C4-2B (cell line): Measurements from ENCODE around the gene CLDND1.

Experiments
- H3K27ac ChIP-seq: fragments of 450-650 bp; 2 replicates; pipeline ENCODE4 v1.5.1; 2017
- ZFX ChIP-seq: fragments of 450-650 bp; IDR thresholded peaks from 2 replicates; pipeline ENCODE4 v1.6.1; 2017
- TF ChIP-seq, protein P1 (sequence below): fragments of 450-650 bp; conservative IDR thresholded peaks from 2 replicates; pipeline ENCODE4 v1.5.1; 2017; ENCODE audit warnings: mild to moderate bottlenecking

CLDND1 gene

DNA sequence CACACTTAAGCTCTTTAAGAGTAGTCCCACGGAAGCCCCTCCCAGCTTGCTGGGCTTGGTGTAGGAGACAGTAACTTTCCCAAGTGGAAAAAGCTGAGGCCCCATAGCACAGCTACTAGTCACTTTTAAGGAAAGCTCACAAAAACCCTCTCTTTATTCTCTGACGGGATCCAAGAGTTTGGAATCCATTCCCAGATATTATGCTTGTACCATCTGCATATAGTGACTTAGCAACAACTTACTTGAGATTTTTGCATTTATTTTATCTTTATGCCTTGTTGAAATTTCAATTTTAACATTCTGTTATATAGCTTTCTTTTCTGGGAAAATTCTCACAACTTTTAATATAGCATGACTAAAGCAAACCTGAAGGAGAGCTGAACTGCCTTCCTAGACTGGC is 28.5 kb upstream of the CLDND1 start:
- no peak for TF ChIP-seq ZFX
- TF ChIP-seq, protein P1, sequence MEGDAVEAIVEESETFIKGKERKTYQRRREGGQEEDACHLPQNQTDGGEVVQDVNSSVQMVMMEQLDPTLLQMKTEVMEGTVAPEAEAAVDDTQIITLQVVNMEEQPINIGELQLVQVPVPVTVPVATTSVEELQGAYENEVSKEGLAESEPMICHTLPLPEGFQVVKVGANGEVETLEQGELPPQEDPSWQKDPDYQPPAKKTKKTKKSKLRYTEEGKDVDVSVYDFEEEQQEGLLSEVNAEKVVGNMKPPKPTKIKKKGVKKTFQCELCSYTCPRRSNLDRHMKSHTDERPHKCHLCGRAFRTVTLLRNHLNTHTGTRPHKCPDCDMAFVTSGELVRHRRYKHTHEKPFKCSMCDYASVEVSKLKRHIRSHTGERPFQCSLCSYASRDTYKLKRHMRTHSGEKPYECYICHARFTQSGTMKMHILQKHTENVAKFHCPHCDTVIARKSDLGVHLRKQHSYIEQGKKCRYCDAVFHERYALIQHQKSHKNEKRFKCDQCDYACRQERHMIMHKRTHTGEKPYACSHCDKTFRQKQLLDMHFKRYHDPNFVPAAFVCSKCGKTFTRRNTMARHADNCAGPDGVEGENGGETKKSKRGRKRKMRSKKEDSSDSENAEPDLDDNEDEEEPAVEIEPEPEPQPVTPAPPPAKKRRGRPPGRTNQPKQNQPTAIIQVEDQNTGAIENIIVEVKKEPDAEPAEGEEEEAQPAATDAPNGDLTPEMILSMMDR: no peak
- H3K27ac ChIP-seq: no peak overlapping the region

DNA sequence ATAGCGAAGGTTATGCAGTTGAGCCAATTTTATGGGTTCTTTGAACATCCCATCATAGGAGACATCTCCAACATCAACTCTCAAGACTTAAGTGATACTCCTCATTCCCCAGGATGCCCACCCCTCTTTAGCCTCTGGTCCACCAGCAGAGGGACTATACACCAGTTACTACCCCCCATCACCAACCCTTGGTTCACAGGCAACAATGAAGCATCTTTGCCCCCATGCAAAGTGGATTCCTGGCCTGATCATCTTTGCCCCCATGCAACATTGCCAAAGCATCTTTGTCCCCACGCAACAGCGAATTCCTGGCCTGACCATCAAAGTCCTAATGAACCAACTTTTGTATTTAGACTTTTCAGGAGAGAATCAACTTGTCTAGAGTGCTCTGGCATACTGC is 28.1 kb upstream of the CLDND1 start:
- TF ChIP-seq ZFX: no peak
- TF ChIP-seq, protein P1: no peak
- H3K27ac ChIP-seq: no peak overlapping the region

DNA sequence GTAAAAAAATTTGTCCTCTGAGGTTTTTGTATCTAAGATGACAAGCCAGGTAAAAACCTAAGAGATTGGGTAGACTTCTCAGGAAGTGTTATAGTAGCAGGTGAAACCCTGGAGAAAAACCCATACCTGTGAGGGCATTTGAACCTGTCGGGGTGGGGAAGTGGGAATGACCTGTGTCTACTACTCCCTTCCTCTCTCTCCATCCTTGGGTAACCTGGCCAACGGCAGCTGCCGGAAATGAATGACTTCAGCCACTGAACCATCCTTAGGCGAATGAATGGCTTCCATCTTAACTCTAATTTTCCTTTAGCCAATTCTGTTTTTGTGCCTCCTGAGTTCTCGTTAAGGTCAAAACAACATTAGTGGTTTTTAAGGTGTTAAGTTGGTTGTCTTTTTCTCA is 25.8 kb upstream of the CLDND1 start:
- no peak overlapping the region for H3K27ac ChIP-seq
- TF ChIP-seq ZFX: no peak

DNA sequence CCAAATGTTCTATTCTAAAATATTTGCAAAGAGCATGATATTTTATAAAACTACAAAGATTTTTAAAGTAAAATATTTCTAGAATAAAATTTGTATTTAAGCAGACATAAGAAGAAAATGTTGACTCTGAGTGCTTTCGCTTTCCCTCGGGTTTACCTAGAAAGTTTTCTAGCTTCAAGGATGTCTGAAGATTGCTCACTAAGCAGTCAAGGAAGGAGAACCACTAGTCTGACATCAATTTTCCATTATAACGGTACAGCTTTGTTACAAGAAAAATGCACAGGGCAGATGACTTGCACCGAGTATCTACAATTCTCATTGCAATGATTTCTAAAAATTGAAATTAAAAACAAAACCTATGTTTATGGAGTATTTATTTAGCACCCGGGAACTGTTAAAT is 23.2 kb upstream of the CLDND1 start:
- no peak overlapping the region for H3K27ac ChIP-seq
- TF ChIP-seq, protein P1: no peak
- TF ChIP-seq ZFX: no peak

DNA sequence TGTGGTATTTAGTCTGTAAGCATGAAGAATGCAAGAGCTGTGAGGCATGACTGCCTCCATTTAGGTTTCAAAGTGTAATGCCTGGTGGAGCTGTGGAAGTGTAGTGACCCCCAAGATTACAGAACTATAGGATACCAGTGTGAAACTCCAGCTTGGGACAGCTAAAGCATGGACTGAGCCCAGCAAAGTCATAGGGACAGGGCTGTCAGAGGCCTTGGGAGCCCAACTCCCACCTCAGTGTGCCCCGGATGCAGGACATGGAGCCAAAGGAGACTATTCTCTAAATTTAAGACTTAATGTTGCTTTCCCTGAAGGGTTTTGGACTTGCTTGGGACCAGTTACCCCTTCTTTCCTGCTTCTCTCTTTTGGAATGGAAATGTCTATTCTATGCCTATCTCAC is 19.9 kb upstream of the CLDND1 start:
- H3K27ac ChIP-seq: no peak overlapping the region
- TF ChIP-seq, protein P1: no peak
- no peak for TF ChIP-seq ZFX

DNA sequence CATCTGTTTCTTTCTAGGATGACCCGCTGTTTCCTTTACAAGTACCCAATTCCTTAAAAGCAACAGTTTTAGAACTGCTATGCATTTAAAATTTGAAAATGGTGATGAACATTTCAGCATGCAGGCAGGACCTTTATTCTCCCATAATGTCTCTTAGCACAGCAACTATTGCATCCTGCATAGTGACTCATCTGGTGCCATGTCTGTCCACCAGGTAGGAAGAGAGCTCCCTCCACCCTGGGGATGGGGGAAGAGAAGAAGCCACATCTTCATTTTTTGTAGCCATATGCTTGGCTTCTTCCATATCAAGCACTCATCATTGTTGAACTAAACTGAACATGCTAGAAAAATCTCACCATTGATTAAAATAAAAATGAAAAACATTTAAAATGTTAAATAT is 19.0 kb upstream of the CLDND1 start:
- H3K27ac ChIP-seq: no peak overlapping the region
- TF ChIP-seq, protein P1: no peak
- no peak for TF ChIP-seq ZFX

DNA sequence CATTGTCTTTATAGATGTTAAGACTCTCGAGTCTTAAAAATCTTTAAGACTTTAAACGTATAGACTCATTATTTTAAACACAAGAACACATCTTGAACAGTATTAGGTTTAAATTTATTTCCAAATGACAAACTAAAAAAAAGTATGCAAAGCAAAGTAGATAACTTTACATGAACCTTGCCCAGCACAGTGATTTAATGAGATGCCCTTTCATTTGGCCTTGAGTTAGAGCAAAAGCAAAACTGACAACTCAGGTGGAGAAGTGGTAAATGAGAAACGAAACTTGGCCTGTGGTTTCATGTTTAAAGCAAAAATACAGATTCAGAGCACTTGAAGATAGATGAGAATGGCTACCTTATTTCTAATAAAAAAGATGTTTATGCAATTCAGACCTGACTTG is 17.6 kb upstream of the CLDND1 start:
- no peak for TF ChIP-seq ZFX
- TF ChIP-seq, protein P1: no peak
- H3K27ac ChIP-seq: no peak overlapping the region

DNA sequence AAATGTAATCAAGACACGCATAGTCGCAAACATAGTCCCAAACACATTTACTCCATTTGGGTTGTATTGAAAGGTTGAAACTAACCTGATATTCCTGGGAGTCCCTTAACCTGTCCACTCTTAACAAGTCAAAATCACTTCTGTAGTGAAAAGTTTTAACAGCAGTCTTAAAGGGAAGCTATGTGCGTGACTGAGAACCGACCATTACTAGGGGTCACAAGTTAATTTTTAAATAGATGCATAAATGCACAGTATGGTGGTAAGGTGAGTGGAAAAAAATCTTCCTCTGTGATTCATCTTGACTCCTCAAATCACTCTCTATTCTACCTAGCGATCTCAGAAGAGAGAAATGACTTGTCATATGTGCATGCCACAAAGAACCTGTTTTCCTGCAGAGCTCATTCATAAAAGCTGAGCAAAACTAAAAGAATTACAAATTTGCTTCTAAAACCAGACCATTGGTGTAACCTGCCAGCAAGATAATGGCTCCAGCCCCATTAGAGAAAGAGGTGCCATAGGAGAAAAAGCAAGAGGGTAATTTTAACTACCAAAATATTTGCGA is 13.8 kb upstream of the CLDND1 start:
- no peak overlapping the region for H3K27ac ChIP-seq
- TF ChIP-seq, protein P1: no peak
- TF ChIP-seq ZFX: no peak
